ENCODE measurements around the gene CXCR2. TPM values are rescaled to one million over a fixed set of nuclear protein-coding genes. Genes with fewer than 3 reads are reported as not detected.
A peak's percentile ranks its signal among the peaks of the same experiment; 100 is the strongest.
"Not testable (repeated sequence)": the region's sequence is repeated elsewhere in the genome, so short reads cannot be mapped to it uniquely, and the experiment has no call there.

The CXCR2 gene
- polyA plus RNA-seq, 3 donors: 0.08 to 0.28 (median 0.15) TPM

DNA sequence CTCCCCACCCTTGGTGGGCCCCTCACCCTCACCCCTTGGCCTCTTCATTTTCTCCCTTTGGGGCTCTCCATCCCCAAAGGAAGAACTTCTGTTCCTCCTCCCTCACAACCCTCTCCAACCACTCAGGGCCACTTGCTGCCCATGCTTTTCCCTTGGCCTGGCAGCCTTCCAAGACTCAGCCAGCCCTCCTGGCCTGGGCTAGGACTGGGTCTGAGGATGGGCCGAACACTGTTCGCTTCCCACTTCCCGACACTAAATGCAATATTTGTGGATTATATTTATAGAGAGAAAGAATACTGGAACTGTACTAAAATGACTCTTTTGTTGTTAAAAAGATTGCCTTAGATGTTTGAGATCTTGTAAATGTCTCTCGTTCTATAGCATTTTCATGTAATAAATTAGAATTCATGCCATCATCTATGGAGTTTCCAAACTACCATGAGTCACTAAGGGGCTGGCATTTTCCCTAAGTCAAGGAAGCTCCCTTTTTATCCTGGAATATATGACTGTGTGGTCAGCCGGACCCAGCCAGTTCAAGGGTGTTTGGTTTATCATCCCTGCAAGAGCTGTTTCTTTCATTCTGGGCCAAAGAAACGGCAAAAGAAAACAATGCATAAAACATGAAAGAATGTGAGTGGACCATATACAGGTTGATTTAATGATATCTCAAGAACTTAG lies 3.8 kb downstream of the CXCR2 start:
- DNase-seq (ENCODE audit: low read depth in 3 of 3, low spot score in 2 of 3): no peak

DNA sequence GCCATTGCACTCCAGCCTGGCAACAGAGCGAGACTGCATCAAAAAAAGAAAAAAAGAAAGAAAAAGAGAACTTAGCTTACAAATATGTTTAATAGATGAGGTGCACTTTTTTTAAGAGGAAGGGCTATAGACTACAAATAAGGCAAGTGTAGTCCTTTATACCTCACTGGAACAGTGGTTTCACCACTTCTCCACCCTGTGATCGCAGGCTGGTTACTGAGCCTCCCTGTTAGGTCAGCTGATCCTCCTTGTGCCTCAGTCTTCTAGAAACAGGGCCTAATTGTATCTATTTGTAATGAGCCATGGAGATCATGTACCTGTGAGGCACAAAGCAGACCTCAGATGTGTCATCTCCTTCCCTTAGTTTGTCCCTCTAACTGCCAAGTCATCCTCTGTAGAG lies 4.5 kb downstream of the CXCR2 start:
- DNase-seq (ENCODE audit: low read depth in 3 of 3, low spot score in 2 of 3): no peak

DNA sequence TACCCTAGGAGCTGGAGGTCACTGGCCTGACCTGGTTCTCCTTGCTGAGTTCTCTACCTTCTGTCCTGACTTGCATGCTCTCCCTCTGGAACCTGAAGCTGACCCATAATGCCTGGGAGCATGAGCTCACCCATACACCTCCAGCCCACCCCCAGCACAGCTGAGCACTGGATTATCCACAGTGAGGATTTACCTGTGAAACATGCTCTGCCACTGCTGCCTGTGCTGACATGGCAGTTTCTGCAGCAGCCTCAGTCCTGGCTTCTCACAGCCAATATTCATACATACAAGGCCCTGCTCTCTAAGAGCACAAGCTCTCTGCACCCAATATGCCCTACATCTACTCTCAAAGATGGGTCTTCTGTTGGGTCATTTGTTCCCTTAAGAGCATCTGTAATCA lies 5.0 kb downstream of the CXCR2 start:
- DNase-seq (ENCODE audit: low read depth in 3 of 3, low spot score in 2 of 3): no peak

DNA sequence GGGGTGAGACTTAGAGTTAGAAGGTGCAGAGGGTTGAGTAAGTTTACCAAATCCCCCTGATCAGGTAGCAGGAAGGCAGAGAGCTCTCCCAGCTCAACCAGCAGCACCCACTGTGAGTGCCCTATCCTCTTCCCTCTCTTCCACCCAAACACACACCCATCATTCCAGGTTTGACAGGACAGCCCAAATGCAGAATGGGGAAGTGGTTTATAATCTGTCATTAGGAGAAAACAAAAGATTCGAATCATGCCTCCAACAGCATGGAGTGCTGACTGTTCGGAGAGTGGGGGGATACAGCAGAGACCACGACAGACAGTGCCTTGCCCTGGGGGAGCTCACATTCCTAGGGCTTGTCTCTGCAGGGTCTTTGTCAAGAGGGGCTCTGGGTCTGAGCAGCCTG lies 11.7 kb downstream of the CXCR2 start:
- DNase-seq (ENCODE audit: low read depth in 3 of 3, low spot score in 2 of 3): no peak

DNA sequence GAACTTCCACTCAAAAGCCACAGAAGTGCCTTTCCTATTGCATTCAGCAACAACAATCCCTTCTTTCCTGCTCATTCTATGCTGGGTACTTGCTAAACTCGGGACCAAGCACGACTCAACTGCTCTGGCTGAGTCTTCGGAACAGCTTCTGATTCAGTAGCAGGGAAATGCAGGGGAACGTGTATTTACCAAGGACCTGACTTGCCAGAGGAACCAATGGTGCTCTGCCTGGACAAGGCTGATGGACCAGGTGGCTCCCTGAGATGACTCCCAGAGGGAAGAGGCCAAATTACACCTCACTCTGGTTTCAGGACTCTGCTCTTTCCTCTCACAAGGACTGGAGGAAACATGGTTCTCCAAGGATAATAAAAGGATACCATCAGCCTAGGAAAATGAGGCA lies 12.2 kb downstream of the CXCR2 start:
- DNase-seq (ENCODE audit: low read depth in 3 of 3, low spot score in 2 of 3): no peak

DNA sequence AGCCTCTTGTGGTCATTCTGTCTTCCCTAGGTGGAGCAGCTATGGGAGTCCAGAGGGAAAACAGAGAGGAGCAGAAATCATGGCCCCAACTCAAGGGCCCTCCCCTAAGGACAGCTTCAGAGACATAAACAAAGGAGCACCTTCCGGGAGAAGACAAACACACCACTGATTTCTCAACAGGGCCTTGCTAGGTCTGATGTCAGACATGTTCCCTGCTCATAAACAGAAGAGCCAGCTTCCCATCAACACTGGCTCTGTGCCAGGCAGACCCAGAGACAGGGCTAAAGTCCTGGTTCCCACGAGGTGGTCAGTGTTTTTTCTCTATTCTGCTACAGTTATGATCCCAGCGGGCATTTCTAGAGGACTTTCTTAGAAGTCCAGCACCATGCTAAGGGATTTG lies 19.3 kb downstream of the CXCR2 start:
- DNase-seq (ENCODE audit: low read depth in 3 of 3, low spot score in 2 of 3): no peak

DNA sequence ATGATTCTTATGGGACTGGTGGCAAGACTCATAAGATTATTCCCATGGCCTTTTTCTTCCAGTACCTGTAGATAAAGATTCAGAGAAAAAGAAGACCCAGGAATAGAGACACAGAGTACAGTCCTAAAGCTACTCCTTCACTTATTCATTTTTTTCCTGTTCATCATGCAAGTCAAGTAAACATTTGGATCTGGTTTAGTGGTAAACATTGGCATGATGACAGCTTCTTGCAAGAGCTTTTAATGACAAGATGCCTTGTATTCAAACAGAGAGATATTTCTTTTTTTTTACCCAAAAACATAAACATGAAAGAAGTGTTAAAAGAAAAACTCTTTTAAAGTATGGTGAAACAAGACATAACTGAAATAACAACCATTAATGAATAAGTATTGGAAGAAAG lies 20.2 kb downstream of the CXCR2 start:
- no peak for DNase-seq (ENCODE audit: low read depth in 3 of 3, low spot score in 2 of 3)

DNA sequence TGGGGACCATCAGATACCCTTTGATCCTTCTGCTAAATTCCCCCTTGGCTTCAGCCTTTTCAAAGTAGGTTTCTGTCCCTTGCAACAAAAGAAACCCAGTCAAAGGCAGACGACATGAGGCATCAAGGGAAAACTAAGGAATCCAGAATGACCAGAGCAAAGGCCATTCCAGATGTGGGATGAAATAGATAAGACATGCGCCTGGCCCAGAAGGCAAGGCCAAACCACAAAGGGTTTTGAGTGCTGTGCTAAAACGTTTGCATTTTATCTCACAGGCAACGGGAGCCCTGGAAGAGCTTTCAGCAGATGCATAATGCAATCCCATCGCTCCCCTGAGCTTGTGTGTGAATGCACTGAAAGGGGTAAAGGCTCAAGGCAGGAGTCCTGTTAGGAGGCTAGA lies 23.3 kb downstream of the CXCR2 start:
- no peak for DNase-seq (ENCODE audit: low read depth in 3 of 3, low spot score in 2 of 3)

DNA sequence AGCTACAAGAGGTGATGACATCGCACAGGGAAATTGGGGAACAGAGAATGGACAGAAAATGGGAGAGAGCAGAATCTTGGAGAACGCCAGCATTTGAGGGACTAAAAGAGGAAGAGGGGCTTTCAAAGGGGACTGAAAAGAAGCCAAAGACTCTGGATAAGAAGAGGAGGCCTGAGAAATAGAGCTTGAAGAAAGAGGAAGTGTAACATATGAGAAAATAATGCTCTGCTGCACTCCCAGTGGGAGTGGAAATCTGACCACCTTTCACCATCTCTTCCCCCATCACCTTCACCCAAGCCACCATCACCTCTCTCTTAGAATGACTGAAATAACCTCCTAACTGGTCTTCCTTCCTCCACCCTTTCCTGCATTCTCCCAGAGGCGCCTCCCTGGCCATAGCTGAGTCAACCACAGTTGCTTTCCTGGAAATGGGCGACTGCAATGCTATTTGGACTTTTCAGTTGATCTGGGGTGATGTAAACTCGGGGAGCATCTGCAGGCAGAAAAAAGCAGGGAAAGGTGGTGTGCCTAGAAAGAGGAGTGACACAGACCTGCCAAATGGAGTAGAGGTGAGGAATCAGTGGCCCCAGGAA lies 24.1 kb downstream of the CXCR2 start:
- DNase-seq (ENCODE audit: low read depth in 3 of 3, low spot score in 2 of 3): no peak

DNA sequence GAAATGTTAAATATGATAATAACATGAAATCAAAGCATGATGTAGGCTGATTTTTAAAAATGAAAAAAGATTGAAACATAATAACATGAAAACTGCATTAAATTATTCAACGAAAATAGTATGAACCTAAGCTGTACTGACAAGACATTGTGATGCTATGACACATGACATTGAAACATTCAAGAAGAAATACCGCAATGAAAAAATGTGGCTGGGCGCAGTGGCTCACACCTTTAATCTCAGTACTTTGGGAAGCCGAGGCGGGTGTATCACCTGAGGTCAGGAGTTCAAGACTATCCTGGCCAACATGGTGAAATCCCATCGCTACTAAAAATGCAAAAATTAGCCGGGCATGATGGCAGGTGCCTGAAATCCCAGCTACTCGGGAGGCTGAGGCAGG lies 26.3 kb downstream of the CXCR2 start:
- DNase-seq (ENCODE audit: low read depth in 3 of 3, low spot score in 2 of 3): no peak

DNA sequence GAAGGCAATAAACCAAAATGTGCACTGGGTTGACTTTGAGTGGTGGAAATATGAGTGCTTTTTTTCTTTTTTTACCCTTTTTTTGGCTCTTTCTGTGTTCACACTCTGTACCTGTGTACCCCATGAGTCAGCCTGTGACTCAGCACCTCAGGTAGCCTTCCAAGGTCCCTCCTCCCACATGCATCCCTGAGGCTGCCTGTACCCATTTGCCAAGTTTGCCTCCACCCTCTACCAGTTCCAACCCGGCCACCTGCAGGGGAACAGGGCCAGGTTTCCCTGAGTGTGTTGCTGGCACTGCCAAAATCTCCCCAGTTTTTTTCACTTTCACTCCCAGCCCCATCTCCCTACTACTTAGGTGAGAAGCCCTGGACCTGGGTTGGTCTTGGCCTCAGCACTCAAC lies 26.9 kb downstream of the CXCR2 start:
- DNase-seq (ENCODE audit: low read depth in 3 of 3, low spot score in 2 of 3): no peak

DNA sequence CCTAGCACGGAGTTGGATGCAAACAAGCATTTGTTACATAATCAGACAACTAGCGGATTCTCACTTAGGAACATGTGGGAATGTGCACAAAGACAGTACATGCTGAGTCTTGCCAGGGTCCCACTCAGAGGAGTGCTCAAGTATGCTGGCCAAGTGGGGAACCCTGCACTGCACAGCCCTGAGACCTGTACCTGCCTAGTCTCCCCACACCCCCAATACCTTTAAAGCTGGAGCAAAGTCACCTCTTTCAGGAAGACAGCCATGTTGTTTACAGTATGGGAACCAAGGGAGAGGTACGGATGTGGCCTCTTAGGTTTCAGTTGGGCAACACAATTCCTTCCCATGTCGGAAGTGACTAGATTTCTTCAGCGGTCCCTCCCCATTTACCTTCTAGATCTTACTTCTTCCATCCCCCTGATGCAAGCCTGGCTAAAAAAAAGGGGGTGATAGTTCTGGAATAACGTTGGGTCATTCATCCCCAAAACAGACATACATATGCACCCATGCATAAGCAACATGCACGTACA lies 30.2 kb downstream of the CXCR2 start:
- no peak for DNase-seq (ENCODE audit: low read depth in 3 of 3, low spot score in 2 of 3)

DNA sequence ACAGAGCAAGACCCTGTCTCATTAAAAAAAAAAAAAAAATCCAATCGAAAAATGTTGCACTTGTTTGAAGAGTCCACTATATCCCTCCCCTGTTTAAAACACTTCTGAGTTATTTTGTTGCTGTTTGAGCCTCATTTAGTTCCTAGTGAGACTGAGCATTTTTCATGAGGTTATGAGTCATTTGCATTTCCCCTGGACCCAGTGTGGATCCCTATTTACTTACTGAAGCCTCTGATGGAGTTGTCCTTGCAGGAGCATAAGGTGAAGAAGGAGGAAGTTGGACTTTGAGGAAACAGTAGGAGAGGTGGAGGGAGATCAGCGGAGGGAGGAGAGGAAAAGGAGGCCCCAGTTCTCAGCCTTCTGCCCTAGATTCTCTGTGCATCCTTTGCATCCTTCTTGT lies 35.8 kb downstream of the CXCR2 start:
- no peak for DNase-seq (ENCODE audit: low read depth in 3 of 3, low spot score in 2 of 3)

DNA sequence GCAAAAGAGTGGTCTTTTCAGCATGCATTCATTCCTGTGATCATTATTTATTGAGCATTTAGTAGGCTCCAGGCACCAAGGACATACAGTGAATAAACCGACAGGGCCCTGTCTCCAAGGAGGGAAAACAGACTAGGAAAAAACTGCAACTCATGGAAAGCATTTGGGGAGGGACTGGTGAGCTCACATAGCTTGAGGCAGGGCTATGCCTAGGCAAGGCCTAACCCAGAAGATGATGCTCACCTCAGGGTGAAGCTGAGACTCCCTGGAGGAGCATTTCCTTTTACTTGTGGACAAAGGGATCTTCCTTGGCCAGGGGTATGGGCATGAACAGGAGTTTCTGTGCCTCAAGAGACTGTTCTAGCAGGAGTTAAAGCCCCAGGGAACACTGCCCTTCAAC lies 37.0 kb downstream of the CXCR2 start:
- DNase-seq (ENCODE audit: low read depth in 3 of 3, low spot score in 2 of 3): no peak

DNA sequence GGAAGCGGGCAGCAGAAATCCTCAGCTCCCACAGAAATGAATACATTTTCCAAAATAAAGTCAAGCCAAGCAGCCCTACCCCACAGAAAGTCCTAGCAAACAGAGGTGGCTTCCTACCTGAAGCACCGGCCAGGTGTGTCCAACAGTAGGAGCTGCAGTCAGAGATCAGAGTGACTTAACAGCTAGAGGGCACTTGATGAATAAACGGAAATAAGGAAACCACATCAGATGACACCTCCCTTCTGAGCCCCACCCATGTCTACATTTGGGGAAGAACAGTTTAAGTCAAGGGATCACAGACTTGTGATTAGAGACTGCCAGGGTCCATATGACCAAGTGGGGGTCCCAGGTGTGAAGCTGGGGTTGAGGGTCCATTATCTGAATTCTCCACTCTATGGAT lies 41.0 kb downstream of the CXCR2 start, which contains the start of gene CXCR1:
Gene CXCR1 (minus strand): TSS at position 172 of the 400 bp plus-strand sequence. CDS start 1,751 bp downstream, outside the sequence.
- DNase-seq (ENCODE audit: low read depth in 3 of 3, low spot score in 2 of 3): no peak

DNA sequence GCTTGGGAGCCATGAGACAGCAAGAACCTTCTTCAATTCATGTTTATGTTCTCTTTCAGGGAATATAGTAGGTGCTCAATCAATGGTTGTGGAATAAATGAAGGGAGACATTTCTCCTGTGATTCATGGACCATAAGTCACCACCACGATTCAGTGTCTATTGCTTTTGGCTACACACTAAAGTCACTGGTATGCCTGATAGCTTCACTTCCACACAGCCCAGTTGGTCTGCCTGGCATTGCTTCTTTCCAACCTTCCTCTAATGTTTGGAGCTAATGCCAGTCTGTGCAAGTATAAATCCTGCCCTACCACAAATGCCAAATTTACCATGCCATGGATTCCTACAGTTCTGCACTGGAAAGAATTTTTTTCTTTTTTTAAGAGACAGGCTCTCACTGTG lies 42.2 kb downstream of the CXCR2 start:
- no peak for DNase-seq (ENCODE audit: low read depth in 3 of 3, low spot score in 2 of 3)

DNA sequence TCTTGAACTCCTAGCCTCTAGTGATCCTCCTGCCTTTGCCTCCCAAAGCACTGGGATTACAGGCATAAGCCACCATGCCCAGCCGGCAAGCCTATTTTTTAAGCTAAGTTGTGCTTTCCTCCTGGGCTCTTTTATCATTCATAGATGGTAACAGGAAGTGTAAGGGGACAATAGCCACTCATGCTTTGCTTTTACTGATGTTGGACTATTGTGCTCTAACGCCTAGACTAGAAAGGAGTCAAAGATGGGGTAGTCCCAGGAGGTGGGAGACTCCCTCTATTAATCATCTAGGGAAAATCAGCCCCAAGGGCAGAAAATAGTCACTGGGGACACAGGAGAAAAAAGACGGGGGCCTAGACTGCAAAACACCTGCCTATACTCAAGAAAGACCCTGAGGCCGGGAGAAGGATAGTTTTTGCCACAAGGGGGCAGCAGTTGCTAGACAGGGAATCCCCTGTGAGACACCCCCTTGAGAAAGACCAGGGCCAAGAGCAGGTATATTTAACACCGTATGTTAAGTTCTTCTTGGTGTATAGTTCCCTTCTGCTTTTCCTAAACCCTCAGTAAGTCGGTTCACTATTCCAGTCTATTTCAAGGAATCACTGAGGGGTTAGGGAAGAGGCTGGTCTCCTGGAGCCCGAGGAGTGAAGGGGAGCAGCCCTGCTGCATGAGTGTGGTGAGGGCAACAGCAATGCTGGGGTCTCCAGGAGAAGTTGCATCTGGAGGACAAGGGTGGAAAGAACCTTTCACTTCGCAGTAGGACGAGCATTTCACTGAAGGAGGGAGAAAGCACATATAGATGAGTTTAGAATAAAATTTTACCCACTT lies 43.0 kb downstream of the CXCR2 start:
- DNase-seq (ENCODE audit: low read depth in 3 of 3, low spot score in 2 of 3): peak in 1 of 3 donors; percentile 8

DNA sequence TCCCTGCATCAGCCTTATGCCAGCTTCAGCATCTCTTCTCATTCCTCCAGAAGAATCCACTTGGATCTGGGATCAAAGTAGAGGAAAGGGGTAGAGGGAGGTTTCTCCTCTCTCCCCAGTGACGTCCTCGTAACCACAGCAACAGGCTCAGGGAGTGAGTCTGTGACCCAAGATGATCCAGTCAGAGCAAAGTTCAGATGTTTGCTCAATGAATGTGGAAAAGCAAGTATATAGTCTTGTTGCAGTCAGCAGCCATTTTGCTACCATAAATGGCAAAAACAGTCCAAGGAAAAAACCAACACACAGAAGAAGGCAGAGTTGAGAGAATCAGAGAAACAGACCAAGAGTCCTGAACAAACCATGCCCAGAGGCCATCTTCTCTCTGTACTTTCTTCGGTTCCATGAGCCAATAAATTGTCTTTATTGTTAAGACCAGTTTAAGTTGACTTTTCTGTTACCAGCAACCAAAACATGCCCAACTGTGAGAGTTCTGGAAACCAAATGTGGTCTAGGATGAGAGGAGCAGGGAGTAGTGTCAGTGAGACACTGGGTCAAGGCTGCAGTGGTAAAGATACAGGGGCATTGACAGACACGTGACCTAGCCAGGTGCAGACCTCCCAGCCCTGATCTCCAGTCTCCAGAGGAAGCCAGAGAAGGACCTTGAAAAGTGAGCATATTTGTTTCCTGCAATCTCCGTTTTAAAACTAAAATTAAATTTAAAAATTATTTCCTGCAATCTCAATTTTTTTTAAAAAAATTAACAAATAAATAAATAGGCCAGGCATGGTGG lies 44.1 kb downstream of the CXCR2 start:
- DNase-seq (ENCODE audit: low read depth in 3 of 3, low spot score in 2 of 3): no peak

DNA sequence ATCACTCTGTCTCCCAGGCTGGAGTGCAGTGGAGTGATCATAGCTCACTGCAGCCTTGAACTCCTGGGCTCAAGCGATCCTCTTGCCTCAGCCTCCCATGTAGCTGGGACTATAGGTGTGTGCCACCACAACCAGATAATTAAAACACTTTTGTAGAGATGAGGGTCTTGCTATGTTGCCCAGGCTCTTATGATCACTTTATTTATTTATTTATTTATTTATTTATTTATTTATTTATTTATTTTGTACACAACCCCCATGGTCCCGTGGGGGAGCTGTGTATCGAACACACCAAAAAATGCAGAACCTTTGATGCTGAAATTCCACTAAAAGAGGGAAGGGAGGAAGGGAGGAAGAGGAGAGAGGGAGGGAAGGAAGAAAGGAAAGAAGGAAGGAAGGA lies 45.9 kb downstream of the CXCR2 start:
- DNase-seq (ENCODE audit: low read depth in 3 of 3, low spot score in 2 of 3): not testable (repeated sequence)

DNA sequence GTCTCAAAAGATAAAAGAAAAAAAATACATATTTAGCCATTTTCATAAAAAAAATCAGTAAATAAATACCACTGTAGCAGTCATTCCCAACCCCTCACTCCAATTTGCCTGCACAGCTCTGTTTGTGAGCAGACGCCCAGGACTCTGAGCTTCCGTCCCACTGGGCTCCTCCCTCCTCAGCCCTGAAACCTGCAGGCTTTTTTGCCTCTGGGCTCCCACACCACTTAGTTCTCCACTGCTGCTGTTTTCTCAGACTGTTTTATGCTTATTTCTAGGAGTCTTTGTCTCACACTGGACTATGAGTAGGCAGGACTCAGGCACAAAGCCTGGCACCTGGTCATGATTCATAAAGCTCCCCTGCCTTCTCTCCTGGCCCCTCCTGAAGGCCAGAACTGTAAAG lies 47.0 kb downstream of the CXCR2 start:
- no peak for DNase-seq (ENCODE audit: low read depth in 3 of 3, low spot score in 2 of 3)

DNA sequence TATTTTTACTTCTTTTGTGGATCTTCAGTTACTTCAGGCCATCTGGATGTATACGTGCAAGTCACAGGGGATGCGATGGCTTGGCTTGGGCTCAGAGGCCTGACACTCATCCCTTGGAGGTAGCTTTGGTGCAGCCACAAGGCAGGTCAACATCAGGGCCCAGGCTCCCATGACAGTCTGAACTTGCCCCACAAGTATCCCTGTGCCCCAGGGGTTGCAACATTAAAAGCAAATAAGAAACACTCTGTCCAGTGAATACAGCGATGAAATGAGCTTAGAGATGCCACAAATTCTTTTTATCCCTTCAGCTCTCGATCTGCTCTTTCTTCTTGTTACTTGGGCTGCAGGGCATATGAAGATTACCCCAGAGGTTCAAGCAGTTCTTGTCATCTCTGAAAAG lies 54.0 kb downstream of the CXCR2 start:
- DNase-seq (ENCODE audit: low read depth in 3 of 3, low spot score in 2 of 3): no peak

Measured in right renal cortex interstitium (tissue), 3 donors.